Progenitor cell of endocrine pancreas (in vitro differentiated cells): ENCODE data around the gene NMUR1. TPM values are rescaled to one million over a fixed set of nuclear protein-coding genes. Genes with fewer than 3 reads are reported as not detected.

Source experiments
- DNase-seq: peaks from one replicate; pipeline ENCODE4 v3.0.0; 2021; ENCODE audit warnings: low spot score; ENCODE audit not compliant: unreplicated experiment
- H3K27ac Mint-ChIP-seq: 2 replicates; pipeline ENCODE4 v1.8.0; 2021; ENCODE audit warnings: mild to moderate bottlenecking, moderate library complexity, mixed read lengths
- H3K27me3 Mint-ChIP-seq: 2 replicates; pipeline ENCODE4 v1.8.0; 2021; ENCODE audit warnings: mixed read lengths
- H3K36me3 Mint-ChIP-seq: 2 replicates; pipeline ENCODE4 v1.8.0; 2022; ENCODE audit warnings: mixed read lengths; ENCODE audit not compliant: insufficient read depth
- H3K4me1 Mint-ChIP-seq: 2 replicates; pipeline ENCODE4 v1.8.0; 2021; ENCODE audit warnings: low read depth, mixed read lengths
- H3K4me3 Mint-ChIP-seq: 2 replicates; pipeline ENCODE4 v1.8.0; 2021; ENCODE audit warnings: low read depth, mild to moderate bottlenecking, moderate library complexity, mixed read lengths
- H3K9me3 Mint-ChIP-seq: 2 replicates; pipeline ENCODE4 v1.8.0; 2021; ENCODE audit warnings: low read depth, mixed read lengths
- CTCF ChIP-seq: fragments of 200-600 bp; sonication (generic); IDR thresholded peaks from one replicate; pipeline ENCODE4 v1.5.0; 2021; ENCODE audit warnings: antibody characterized with exemption, mild to moderate bottlenecking; ENCODE audit not compliant: unreplicated experiment
- total RNA-seq: library from RNA; stranded (reverse); gene quantifications from 2 replicates; pipeline ENCODE4 v1.2.1, GENCODE V29; 2021

Gene NMUR1
- total RNA-seq, 1 donor from 2014 or later: not detected

- peaks cover 12% of the 10 kb centered on the region for H3K9me3 Mint-ChIP-seq
- TF ChIP-seq CTCF: no peak
- H3K4me3 Mint-ChIP-seq: no peak overlapping the region
- no peak overlapping the region for H3K27ac Mint-ChIP-seq
- peaks cover 4% of the 10 kb centered on the region for H3K36me3 Mint-ChIP-seq
- no peak for DNase-seq
- peaks cover 10% of the 10 kb centered on the region for H3K4me1 Mint-ChIP-seq
- H3K27me3 Mint-ChIP-seq: peaks cover 2% of the 10 kb centered on the region
Observed at GRCh38 chr2:231549446-231550239, 19.4 kb upstream of the NMUR1 start.

- Mint-ChIP-seq H3K4me3 (no peak overlapping the region), H3K27ac (peak overlapping the region; percentile 30), H3K9me3 (peaks cover 11% of the 10 kb centered on the region), H3K27me3 (peaks cover 2% of the 10 kb centered on the region), H3K36me3 (peaks cover 4% of the 10 kb centered on the region), H3K4me1 (peaks cover 10% of the 10 kb centered on the region)
- no peak for DNase-seq
- no peak for TF ChIP-seq CTCF
Observed at GRCh38 chr2:231548752-231549151, 18.5 kb upstream of the NMUR1 start.

GRCh38 chr2:231547315-231548110, 17.3 kb upstream of the NMUR1 start:
- no peak for TF ChIP-seq CTCF
- Mint-ChIP-seq H3K4me3 (no peak overlapping the region), H3K27ac (no peak overlapping the region), H3K4me1 (peaks cover 10% of the 10 kb centered on the region), H3K27me3 (peaks cover 2% of the 10 kb centered on the region), H3K36me3 (peaks cover 2% of the 10 kb centered on the region), H3K9me3 (peaks cover 5% of the 10 kb centered on the region)
- no peak for DNase-seq

GRCh38 chr2:231546014-231546715, 15.9 kb upstream of the NMUR1 start:
- Mint-ChIP-seq H3K36me3 (peaks cover 2% of the 10 kb centered on the region), H3K27ac (no peak overlapping the region)
- no peak for TF ChIP-seq CTCF

More at GRCh38 chr2:231546014-231546715, 15.9 kb upstream of the NMUR1 start:
- Mint-ChIP-seq H3K4me1 (peaks cover 10% of the 10 kb centered on the region), H3K27me3 (peaks cover 2% of the 10 kb centered on the region), H3K9me3 (peaks cover 8% of the 10 kb centered on the region), H3K4me3 (no peak overlapping the region)
- no peak for DNase-seq
